Adrenal gland (tissue), 12 donors: ENCODE data around the gene IL16. TPM values are rescaled to one million over a fixed set of nuclear protein-coding genes. Genes with fewer than 3 reads are reported as not detected.

Source experiments
- DNase-seq, 7 donors: peaks; one replicate each; pipeline ENCODE4 v3.0.0-alpha.2; 2019 to 2020
- H3K27ac ChIP-seq, 5 donors: fragments of 200-600 bp; sonication (generic) in 4 of 5; 1 replicate in 3 of 5; 2 replicates in 2 of 5; pipeline versions ENCODE4 v1.5.1 to v1.8.0; 2016 to 2020; ENCODE audit warnings: mild to moderate bottlenecking in 1 of 5
- H3K27me3 ChIP-seq: fragments of 200-600 bp; 2 replicates; pipeline ENCODE4 v1.8.0; 2021
- H3K36me3 ChIP-seq, 2 donors: fragments of 200-600 bp; replicated peaks in 1 of 2; 1 replicate in 1 of 2; 2 replicates in 1 of 2; pipeline versions ENCODE4 v1.5.1 to v1.8.0; 2018 to 2022
- H3K4me1 ChIP-seq, 2 donors: fragments of 200-600 bp; replicated peaks in 1 of 2; 1 replicate in 1 of 2; 2 replicates in 1 of 2; pipeline versions ENCODE4 v1.5.1 to v1.8.0; 2018 to 2021
- H3K4me3 ChIP-seq, 4 donors: fragments of 200-600 bp; sonication (generic) in 3 of 4; one replicate each; pipeline ENCODE4 v1.5.1; 2016 to 2018
- H3K9me3 ChIP-seq, 3 donors: fragments of 200-600 bp; sonication (generic) in 1 of 3; replicated peaks in 1 of 3; 1 replicate in 2 of 3; 2 replicates in 1 of 3; pipeline versions ENCODE4 v1.5.1 to v1.8.0; 2016 to 2021
- CTCF ChIP-seq, 6 experiments: fragments of 450-650 bp in 4 of 6; fragments of 200-600 bp in 2 of 6; sonication (generic) in 1 of 6; IDR thresholded peaks; 1 replicate in 5 of 6; 2 replicates in 1 of 6; pipeline versions ENCODE4 v1.5.1 to v1.8.0; 2016 to 2021; ENCODE audit warnings: antibody characterized with exemption in 6 of 6, mild to moderate bottlenecking in 2 of 6, moderate library complexity in 1 of 6
- POLR2A ChIP-seq, 2 donors: fragments of 450-650 bp; IDR thresholded peaks; one replicate each; pipeline ENCODE4 v1.6.1; 2017; ENCODE audit warnings: antibody characterized with exemption in 2 of 2, mild to moderate bottlenecking in 2 of 2, moderate library complexity in 1 of 2
- WGBS, 4 donors: extraction: QIAGEN DNeasy Blood & Tissue Kit in 2 of 4; methylation state at CpG; one replicate each; pipeline versions ENCODE4 v1.1.5 to v1.1.7; 2013 to 2017; 5-methylcytosine and 5-hydroxymethylcytosine counted together
- intact Hi-C, 2 donors: fragments of 100-400 bp; cut with DNase I; formaldehyde crosslinking; loops; one replicate each; pipeline versions ENCODE4 v1.14.1 to v1.15.0; 2022 to 2023
- polyA plus RNA-seq, 3 donors: library from polyadenylated mRNA; stranded (reverse); fragments of 200-250 nt in 2 of 3; fragments of 350-450 nt in 1 of 3; fragmentation: Illumina TruSeq in 1 of 3; extraction: RNeasy Lipid Tissue Mini Kit (QIAGEN cat#74804) in 1 of 3; gene quantifications; one replicate each; pipeline ENCODE4 v1.2.3, GENCODE V29; 2013 to 2014
- total RNA-seq, 9 donors: library from RNA; depleted of rRNA in 4 of 9; stranded (reverse); fragments of >200 nt in 4 of 9; fragments of 120-200 nt in 1 of 9; fragmentation: NEBNext Ultra II Directional in 1 of 9; extraction: Animal tissue kit (Norgen Biotek cat#: 25700) in 1 of 9; gene quantifications; one replicate each; pipeline versions ENCODE4 v1.1.0 to v1.2.4, GENCODE V29; 2013 to 2023
- donor health status: healthy with polysubstance abuse.
- donor health status: Bipolar disorder and iron deficiency.
- donor health status: DM: yes; HTN: yes; CAD: no.
- donor health status: DM: no; HTN: no; CAD: no.
- donor health status: DM: no; HTN: no; CAD: no.
- donor health status: DM: yes; HTN: yes; CAD: no.

IL16 gene
- total and polyA plus RNA-seq, 12 donors = 2.2 to 16.0 (median 6.3) TPM

GRCh38 chr15:81268881-81269601, 72.4 kb downstream of the IL16 start:
- DNase-seq = no peak
- TF ChIP-seq POLR2A (IDR thresholded peaks at IDR 0.05) (no peak), CTCF (IDR thresholded peaks at IDR 0.05) (no peak)
- 74 to 82% (median 79%) methylated on average over 7 to 10 of the region's 10 CpGs for WGBS, 4 donors
- Histone ChIP-seq H3K27ac (no peak overlapping the region), H3K27me3 (no peaks in the 10 kb centered on the region), H3K4me3 (no peak overlapping the region), H3K9me3 (no peaks in the 10 kb centered on the region), H3K36me3 (no peaks in the 10 kb centered on the region), H3K4me1 (peaks cover 0 to 3% of the 10 kb centered on the region in 2 donors)
- intact Hi-C loops = loop anchor here (5.0 to 10.0 kb wide), 3 partner anchors 117 to 294 kb away; no protein-coding TSS in a partner anchor

- Histone ChIP-seq H3K27ac (no peak overlapping the region), H3K27me3 (no peaks in the 10 kb centered on the region), H3K4me1 (peaks cover 0 to 3% of the 10 kb centered on the region in 2 donors), H3K9me3 (no peaks in the 10 kb centered on the region), H3K4me3 (no peak overlapping the region), H3K36me3 (no peaks in the 10 kb centered on the region)
- DNase-seq = no peak
- intact Hi-C loops = loop anchor here in 1 of 2 donors (5.0 kb wide), 1 partner anchor 132 kb away; no protein-coding TSS in a partner anchor
- WGBS, 4 donors = 64 to 73% (median 69%) methylated on average over 3 of the region's 3 CpGs
- no peak for TF ChIP-seq POLR2A (IDR thresholded peaks at IDR 0.05)
- no peak for TF ChIP-seq CTCF (IDR thresholded peaks at IDR 0.05)
These were observed 73.5 kb downstream of the IL16 start for GRCh38 chr15:81270188-81270587.

GRCh38 chr15:81270781-81271491, 74.3 kb downstream of the IL16 start:
- Histone ChIP-seq H3K27ac (no peak overlapping the region), H3K27me3 (no peaks in the 10 kb centered on the region), H3K4me3 (no peak overlapping the region), H3K4me1 (peaks cover 0 to 8% of the 10 kb centered on the region in 2 donors), H3K36me3 (no peaks in the 10 kb centered on the region), H3K9me3 (no peaks in the 10 kb centered on the region)
- DNase-seq = no peak
- intact Hi-C loops = loop anchor here in 1 of 2 donors (5.0 kb wide), 1 partner anchor 131 kb away; no protein-coding TSS in a partner anchor
- TF ChIP-seq CTCF (IDR thresholded peaks at IDR 0.05) (no peak), POLR2A (IDR thresholded peaks at IDR 0.05) (no peak)
- 83 to 89% (median 86%) methylated on average over 11 of the region's 11 CpGs for WGBS, 4 donors
